ENCODE data around the gene EXOSC10. TPM values are rescaled to one million over a fixed set of nuclear protein-coding genes. Genes with fewer than 3 reads are reported as not detected.
"Not testable (repeated sequence)": the region's sequence is repeated elsewhere in the genome, so short reads cannot be mapped to it uniquely, and the experiment has no call there.

Gene EXOSC10
- total and polyA plus RNA-seq, 2 donors = 38.4 to 54.0 TPM

DNA sequence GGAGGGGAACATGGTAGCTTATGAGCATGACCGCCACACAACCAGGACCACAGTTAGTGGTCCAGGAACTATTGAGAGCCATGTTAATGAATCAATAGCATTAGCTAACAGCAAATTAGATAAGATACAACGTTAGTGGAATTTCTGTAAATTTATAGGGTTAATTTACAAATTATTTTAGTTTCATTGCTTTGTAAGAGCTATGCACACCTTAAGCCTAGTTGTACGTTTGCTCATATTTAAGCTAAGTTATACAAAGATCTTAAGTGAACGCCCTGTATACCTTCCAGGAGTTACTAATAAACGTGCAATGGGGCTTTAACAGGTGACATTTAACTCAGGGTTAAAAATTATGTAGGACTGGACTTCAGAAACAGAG is 749 bp downstream of the EXOSC10 start:
- no peak for DNase-seq (ENCODE audit: extremely low spot score)
- peaks cover 2% of the 10 kb centered on the region for H3K36me3 ChIP-seq (ENCODE audit: insufficient read depth)
- peak overlapping the region; percentile 92 for H3K4me3 ChIP-seq (ENCODE audit: low read depth, low read length)
- H3K4me1 ChIP-seq (ENCODE audit: insufficient read depth) = no peaks in the 10 kb centered on the region
- 14% methylated on average over 5 of the region's 5 CpGs for WGBS
- H3K27ac ChIP-seq (ENCODE audit: low read depth) = no peak overlapping the region

GRCh38 chr1:11083784-11084183 is 15.9 kb downstream of the EXOSC10 start:
- H3K27ac ChIP-seq (ENCODE audit: low read depth); H3K36me3 ChIP-seq (ENCODE audit: insufficient read depth); H3K4me3 ChIP-seq (ENCODE audit: low read depth, low read length); H3K4me1 ChIP-seq (ENCODE audit: insufficient read depth); DNase-seq (ENCODE audit: extremely low spot score): not testable (repeated sequence)
- 90% methylated on average over 2 of the region's 3 CpGs for WGBS

- H3K4me3 ChIP-seq (ENCODE audit: low read depth, low read length) = no peak overlapping the region
- WGBS = 87% methylated on average over 12 of the region's 12 CpGs
- no peak for DNase-seq (ENCODE audit: extremely low spot score)
- H3K27ac ChIP-seq (ENCODE audit: low read depth) = no peak overlapping the region
- peaks cover 5% of the 10 kb centered on the region for H3K36me3 ChIP-seq (ENCODE audit: insufficient read depth)
- no peaks in the 10 kb centered on the region for H3K4me1 ChIP-seq (ENCODE audit: insufficient read depth)
Observed at GRCh38 chr1:11080931-11081330, 18.7 kb downstream of the EXOSC10 start.

GRCh38 chr1:11078631-11079030 is 21.0 kb downstream of the EXOSC10 start:
- WGBS = 93% methylated on average over 2 of the region's 2 CpGs
- H3K4me1 ChIP-seq (ENCODE audit: insufficient read depth) = no peaks in the 10 kb centered on the region
- no peak for DNase-seq (ENCODE audit: extremely low spot score)
- H3K36me3 ChIP-seq (ENCODE audit: insufficient read depth) = peaks cover 7% of the 10 kb centered on the region
- no peak overlapping the region for H3K4me3 ChIP-seq (ENCODE audit: low read depth, low read length)
- H3K27ac ChIP-seq (ENCODE audit: low read depth) = no peak overlapping the region

- not testable (repeated sequence) for H3K4me3 ChIP-seq (ENCODE audit: low read depth, low read length); DNase-seq (ENCODE audit: extremely low spot score); H3K27ac ChIP-seq (ENCODE audit: low read depth); H3K4me1 ChIP-seq (ENCODE audit: insufficient read depth)
- 92% methylated on average over 7 of the region's 7 CpGs for WGBS
- peaks cover 15% of the 10 kb centered on the region for H3K36me3 ChIP-seq (ENCODE audit: insufficient read depth)
Observed at GRCh38 chr1:11073398-11073797, 26.3 kb downstream of the EXOSC10 start.

DNA sequence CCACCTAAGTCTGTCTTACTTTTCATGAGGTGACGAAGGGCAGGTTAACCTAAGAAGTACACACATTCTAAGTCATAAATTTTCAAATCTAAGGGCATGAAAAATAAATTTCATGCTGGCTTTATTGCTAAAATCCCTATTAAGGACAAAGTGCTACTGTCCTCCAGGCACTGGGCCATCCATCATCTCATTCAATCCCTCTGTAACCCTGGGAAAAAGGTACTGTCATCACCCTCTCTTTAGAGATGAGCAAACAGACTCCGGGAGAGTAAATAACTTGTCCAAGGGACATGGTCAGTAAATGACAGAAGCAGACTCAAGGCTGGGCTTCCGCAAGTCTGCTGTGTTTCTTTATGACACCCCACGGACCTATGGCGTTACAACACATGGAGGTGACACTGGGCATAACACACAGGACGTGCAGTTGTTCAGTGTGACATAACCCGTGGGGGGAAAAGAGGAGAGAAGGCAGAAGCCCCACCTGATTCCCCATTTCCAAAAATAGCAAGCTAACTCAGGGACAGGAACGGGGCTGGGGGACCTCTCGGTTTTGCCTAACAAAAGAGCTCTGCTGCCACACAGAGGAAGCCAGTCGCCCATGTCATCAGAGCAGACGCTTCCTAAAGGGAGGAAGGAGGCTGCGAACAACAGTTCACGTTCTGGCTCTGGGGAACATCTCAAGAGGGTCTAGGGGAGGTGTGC is 27.3 kb downstream of the EXOSC10 start:
- WGBS = 76% methylated on average over 13 of the region's 13 CpGs
- H3K4me1 ChIP-seq (ENCODE audit: insufficient read depth) = no peaks in the 10 kb centered on the region
- DNase-seq (ENCODE audit: extremely low spot score) = no peak

DNA sequence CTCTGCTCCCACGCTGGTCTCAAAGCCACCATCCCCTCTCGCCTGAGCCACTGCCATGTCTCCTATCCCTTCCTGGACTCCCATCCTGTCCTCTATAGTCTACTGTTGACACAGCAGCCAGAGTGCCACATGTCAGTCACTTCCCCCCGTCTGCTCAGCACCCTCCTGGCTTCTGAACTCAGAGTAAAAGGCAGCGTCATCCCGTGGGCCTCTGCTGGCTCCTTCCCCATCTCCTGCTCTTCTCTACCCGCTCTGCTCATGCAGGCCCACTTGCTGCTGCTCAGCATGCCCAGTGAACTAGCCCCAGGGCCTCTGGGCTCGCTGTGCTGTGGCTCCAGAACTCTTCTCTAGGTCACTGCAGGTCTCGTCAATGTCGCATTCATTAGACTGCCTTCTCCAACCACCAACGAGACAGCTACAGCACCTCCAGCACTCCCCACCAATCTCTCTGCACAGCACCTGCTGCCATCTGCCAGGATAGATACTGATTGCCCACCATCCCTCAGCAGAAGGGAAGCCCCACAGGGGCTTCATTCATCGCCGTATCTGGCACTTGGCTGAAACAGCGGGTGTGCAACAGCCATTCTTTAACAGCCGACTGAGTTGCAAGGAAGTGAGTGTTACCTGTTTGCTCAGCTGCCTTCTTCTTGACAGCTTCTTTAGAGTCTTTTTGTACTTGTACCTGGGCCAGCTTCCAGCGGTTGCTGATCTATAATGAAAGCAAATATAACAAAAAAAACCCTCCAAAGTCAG is 28.0 kb downstream of the EXOSC10 start:
- H3K36me3 ChIP-seq (ENCODE audit: insufficient read depth) = peaks cover 12% of the 10 kb centered on the region
- no peak overlapping the region for H3K27ac ChIP-seq (ENCODE audit: low read depth)
- no peak for DNase-seq (ENCODE audit: extremely low spot score)
- no peak overlapping the region for H3K4me3 ChIP-seq (ENCODE audit: low read depth, low read length)
- H3K4me1 ChIP-seq (ENCODE audit: insufficient read depth) = no peaks in the 10 kb centered on the region
- 85% methylated on average over 15 of the region's 15 CpGs for WGBS

More for the DNA sequence above, 27.3 kb downstream of the EXOSC10 start:
- H3K27ac ChIP-seq (ENCODE audit: low read depth) = no peak overlapping the region
- H3K4me3 ChIP-seq (ENCODE audit: low read depth, low read length) = no peak overlapping the region
- H3K36me3 ChIP-seq (ENCODE audit: insufficient read depth) = peaks cover 13% of the 10 kb centered on the region

DNA sequence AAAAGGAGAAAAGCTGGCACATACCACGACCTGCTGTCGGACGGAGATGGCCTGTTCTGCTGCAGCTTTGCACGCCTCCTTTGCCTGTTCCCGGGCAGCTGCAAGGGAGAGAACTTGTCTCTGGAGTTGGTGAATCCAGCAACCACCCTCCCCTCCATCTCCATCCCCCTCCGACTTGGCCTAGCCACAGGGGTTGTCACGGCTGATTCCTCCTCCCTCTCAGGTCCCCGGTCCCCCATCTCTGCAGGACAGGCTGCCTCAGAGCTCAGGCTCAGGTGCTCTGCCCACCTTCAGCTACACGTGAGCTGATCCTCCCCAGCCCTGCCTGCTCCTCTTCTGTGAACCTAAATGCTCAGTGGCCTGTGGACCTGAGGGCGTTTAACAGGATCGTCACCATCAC is 28.8 kb downstream of the EXOSC10 start:
- H3K4me3 ChIP-seq (ENCODE audit: low read depth, low read length) = no peak overlapping the region
- no peak overlapping the region for H3K27ac ChIP-seq (ENCODE audit: low read depth)
- no peaks in the 10 kb centered on the region for H3K4me1 ChIP-seq (ENCODE audit: insufficient read depth)
- no peak for DNase-seq (ENCODE audit: extremely low spot score)
- WGBS = 83% methylated on average over 11 of the region's 11 CpGs
- H3K36me3 ChIP-seq (ENCODE audit: insufficient read depth) = peaks cover 12% of the 10 kb centered on the region

DNA sequence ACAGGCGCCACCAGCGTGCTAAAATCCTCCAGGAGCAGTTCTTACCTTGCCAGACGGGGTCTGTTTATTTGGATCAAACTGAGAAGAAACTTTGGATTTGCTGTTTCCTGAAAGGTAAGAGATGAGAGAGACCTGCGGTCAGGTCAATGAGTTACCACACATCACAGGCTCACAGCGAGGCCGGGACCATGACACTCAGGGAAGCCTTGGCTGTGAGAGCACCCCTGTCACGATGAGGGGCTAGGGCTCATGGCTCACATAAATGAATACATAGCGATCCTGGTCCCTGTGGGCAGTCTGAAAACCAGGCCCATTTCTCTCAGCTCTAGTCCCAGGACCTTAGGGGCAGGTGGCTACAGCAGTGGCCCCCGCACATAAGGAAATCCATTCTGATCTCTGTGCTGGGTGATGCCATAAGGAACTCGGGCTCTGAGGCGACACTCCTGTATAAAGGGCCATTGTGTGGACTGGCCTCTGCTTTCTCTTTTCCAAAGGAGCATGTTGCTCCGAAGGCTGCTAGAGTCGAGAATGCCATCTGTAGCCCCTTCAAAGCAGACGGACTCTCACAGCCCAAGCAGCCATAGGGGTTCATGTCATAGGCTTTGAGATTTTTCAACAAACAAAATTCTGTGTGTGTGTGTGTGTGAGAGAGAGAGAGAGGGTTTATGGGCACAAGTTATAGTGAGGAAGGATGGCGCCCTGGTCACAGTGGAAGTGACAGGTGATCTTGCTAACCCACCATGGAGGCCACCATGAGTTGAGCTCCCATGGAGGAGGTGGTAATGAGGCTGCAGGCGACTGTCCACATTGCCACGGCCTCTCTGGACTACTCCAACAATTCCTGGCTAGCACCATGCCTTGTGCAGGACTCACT is 30.8 kb downstream of the EXOSC10 start:
- WGBS = 84% methylated on average over 17 of the region's 17 CpGs
- no peak overlapping the region for H3K27ac ChIP-seq (ENCODE audit: low read depth)
- H3K36me3 ChIP-seq (ENCODE audit: insufficient read depth) = peaks cover 9% of the 10 kb centered on the region
- DNase-seq (ENCODE audit: extremely low spot score) = no peak
- H3K4me1 ChIP-seq (ENCODE audit: insufficient read depth) = no peaks in the 10 kb centered on the region
- no peak overlapping the region for H3K4me3 ChIP-seq (ENCODE audit: low read depth, low read length)

DNA sequence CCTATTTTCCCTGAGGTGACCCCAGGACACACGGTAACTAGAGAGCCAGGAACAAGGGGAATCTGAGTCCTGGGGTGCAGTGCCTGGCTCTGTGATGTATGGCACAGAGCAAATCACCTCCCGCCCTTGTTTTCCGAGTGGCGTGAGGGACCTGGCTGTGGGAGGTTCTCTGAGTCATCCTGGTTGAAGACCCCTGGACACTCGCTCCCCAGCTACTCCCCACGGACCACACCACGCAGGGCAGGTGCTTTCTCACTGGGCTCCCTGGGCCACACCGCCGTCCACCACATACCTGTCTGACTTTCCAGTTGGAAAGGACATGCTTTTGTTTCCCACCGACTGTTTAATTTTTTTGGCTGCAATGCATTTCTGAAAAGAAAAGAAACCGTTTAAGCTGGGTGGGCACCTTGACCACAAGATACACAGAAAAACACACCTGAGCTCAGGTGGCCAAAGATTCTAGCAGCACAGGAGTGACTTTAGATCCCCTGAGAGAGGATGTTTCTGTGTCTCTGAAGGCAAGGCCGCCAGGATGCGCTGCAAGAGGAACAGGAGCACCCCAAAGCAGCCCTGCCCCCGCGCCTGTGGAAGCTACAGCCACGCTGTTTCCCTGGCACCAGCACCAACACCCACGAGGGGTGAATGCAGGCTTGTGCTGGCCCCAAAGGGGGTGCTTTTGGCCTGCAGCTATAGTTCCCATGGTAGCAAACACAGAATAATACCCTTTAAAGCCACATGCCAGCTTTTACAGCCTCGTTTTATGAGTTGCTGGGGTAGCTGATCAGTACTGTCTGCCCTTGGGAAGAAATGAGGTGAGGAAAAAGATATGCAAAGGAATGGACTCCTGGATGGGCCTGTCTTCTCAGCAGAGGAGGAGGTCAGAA is 31.7 kb downstream of the EXOSC10 start:
- Histone ChIP-seq H3K4me3 (ENCODE audit: low read depth, low read length) (no peak overlapping the region), H3K4me1 (ENCODE audit: insufficient read depth) (no peaks in the 10 kb centered on the region), H3K36me3 (ENCODE audit: insufficient read depth) (peaks cover 9% of the 10 kb centered on the region), H3K27ac (ENCODE audit: low read depth) (no peak overlapping the region)
- DNase-seq (ENCODE audit: extremely low spot score) = no peak
- 83% methylated on average over 18 of the region's 18 CpGs for WGBS

GRCh38 chr1:11065796-11066195 is 33.9 kb downstream of the EXOSC10 start:
- WGBS = 96% methylated on average over 1 of the region's 1 CpG
- Histone ChIP-seq H3K27ac (ENCODE audit: low read depth) (no peak overlapping the region), H3K4me1 (ENCODE audit: insufficient read depth) (peaks cover 3% of the 10 kb centered on the region), H3K4me3 (ENCODE audit: low read depth, low read length) (no peak overlapping the region), H3K36me3 (ENCODE audit: insufficient read depth) (peaks cover 4% of the 10 kb centered on the region)
- no peak for DNase-seq (ENCODE audit: extremely low spot score)

DNA sequence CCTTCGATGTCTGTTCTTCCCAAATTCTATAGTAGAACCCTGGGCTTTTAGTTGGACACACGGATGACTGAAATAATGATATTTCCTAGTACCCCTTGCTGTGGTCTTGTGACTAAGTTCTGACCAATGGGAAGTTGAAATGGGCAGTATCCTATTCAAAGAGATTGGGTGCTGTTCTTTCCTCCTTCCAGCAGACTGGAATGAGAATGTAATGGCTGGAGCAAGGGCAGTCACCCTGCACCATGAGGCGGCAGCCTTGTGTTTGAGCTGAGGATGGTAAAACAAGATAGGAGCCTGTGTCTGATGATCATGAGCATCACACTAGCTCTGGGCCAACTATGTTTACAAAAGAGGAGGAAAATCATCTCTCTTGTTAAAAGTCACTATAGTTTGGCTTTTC is 34.7 kb downstream of the EXOSC10 start:
- H3K4me1 ChIP-seq (ENCODE audit: insufficient read depth) = peaks cover 3% of the 10 kb centered on the region

More for the DNA sequence above, 34.7 kb downstream of the EXOSC10 start:
- no peak overlapping the region for H3K4me3 ChIP-seq (ENCODE audit: low read depth, low read length)
- H3K27ac ChIP-seq (ENCODE audit: low read depth) = no peak overlapping the region
- H3K36me3 ChIP-seq (ENCODE audit: insufficient read depth) = peaks cover 4% of the 10 kb centered on the region
- 99% methylated on average over 3 of the region's 3 CpGs for WGBS
- DNase-seq (ENCODE audit: extremely low spot score) = no peak
